ENCODE results near the gene AURKB.

AURKB gene

GRCh38 chr17:8210761-8211458, 535 bp upstream of the AURKB start:
- H3K9me3 ChIP-seq (ENCODE audit: control insufficient read depth in 2 of 2, low read length in 2 of 2): no peaks in the 10 kb centered on the region
- H3K36me3 ChIP-seq (ENCODE audit: control insufficient read depth in 2 of 2, insufficient read depth in 2 of 2, low read length in 2 of 2): no peaks in the 10 kb centered on the region
- H3K4me1 ChIP-seq (ENCODE audit: control insufficient read depth, insufficient read depth, low read length): peaks cover 13% of the 10 kb centered on the region
- no peaks in the 10 kb centered on the region for H3K27me3 ChIP-seq (ENCODE audit: control insufficient read depth in 1 of 2, insufficient read depth in 2 of 2, low read length in 2 of 2)
- peak overlapping the region; percentile 56 to 75 for H3K9ac ChIP-seq (ENCODE audit: low read length in 2 of 2)
- H3K27ac ChIP-seq (ENCODE audit: low read length): peak overlapping the region; percentile 53
- H3K4me3 ChIP-seq (ENCODE audit: low read length in 2 of 2): peak overlapping the region; percentile 72 to 77

- peaks cover 13% of the 10 kb centered on the region for H3K4me1 ChIP-seq (ENCODE audit: control insufficient read depth, insufficient read depth, low read length)
- H3K9ac ChIP-seq (ENCODE audit: low read length in 2 of 2): no peak overlapping the region
- no peak overlapping the region for H3K27ac ChIP-seq (ENCODE audit: low read length)
- no peaks in the 10 kb centered on the region for H3K36me3 ChIP-seq (ENCODE audit: control insufficient read depth in 2 of 2, insufficient read depth in 2 of 2, low read length in 2 of 2)
- no peak overlapping the region for H3K4me3 ChIP-seq (ENCODE audit: low read length in 2 of 2)
- no peaks in the 10 kb centered on the region for H3K27me3 ChIP-seq (ENCODE audit: control insufficient read depth in 1 of 2, insufficient read depth in 2 of 2, low read length in 2 of 2)
- H3K9me3 ChIP-seq (ENCODE audit: control insufficient read depth in 2 of 2, low read length in 2 of 2): no peaks in the 10 kb centered on the region
Observed at GRCh38 chr17:8206536-8206935, 3.8 kb downstream of the AURKB start.

- Histone ChIP-seq H3K27me3 (ENCODE audit: control insufficient read depth in 1 of 2, insufficient read depth in 2 of 2, low read length in 2 of 2) (no peaks in the 10 kb centered on the region), H3K4me3 (ENCODE audit: low read length in 2 of 2) (no peak overlapping the region), H3K9me3 (ENCODE audit: control insufficient read depth in 2 of 2, low read length in 2 of 2) (no peaks in the 10 kb centered on the region)
Observed at GRCh38 chr17:8204761-8205555, 5.4 kb downstream of the AURKB start.

GRCh38 chr17:8192070-8192815, 18.1 kb downstream of the AURKB start:
- Histone ChIP-seq H3K27me3 (ENCODE audit: control insufficient read depth in 1 of 2, insufficient read depth in 2 of 2, low read length in 2 of 2) (no peaks in the 10 kb centered on the region), H3K27ac (ENCODE audit: low read length) (peak overlapping the region; percentile 83), H3K9me3 (ENCODE audit: control insufficient read depth in 2 of 2, low read length in 2 of 2) (no peaks in the 10 kb centered on the region), H3K36me3 (ENCODE audit: control insufficient read depth in 2 of 2, insufficient read depth in 2 of 2, low read length in 2 of 2) (no peaks in the 10 kb centered on the region), H3K9ac (ENCODE audit: low read length in 2 of 2) (peak overlapping the region; percentile 43 to 60), H3K4me1 (ENCODE audit: control insufficient read depth, insufficient read depth, low read length) (peaks cover 44% of the 10 kb centered on the region), H3K4me3 (ENCODE audit: low read length in 2 of 2) (peak overlapping the region; percentile 47 to 64)

More at GRCh38 chr17:8204761-8205555, 5.4 kb downstream of the AURKB start:
- H3K4me1 ChIP-seq (ENCODE audit: control insufficient read depth, insufficient read depth, low read length): peaks cover 3% of the 10 kb centered on the region
- no peak overlapping the region for H3K27ac ChIP-seq (ENCODE audit: low read length)
- H3K9ac ChIP-seq (ENCODE audit: low read length in 2 of 2): no peak overlapping the region
- no peaks in the 10 kb centered on the region for H3K36me3 ChIP-seq (ENCODE audit: control insufficient read depth in 2 of 2, insufficient read depth in 2 of 2, low read length in 2 of 2)

- H3K4me1 ChIP-seq (ENCODE audit: control insufficient read depth, insufficient read depth, low read length): peaks cover 56% of the 10 kb centered on the region
- H3K9me3 ChIP-seq (ENCODE audit: control insufficient read depth in 2 of 2, low read length in 2 of 2): no peaks in the 10 kb centered on the region
- H3K36me3 ChIP-seq (ENCODE audit: control insufficient read depth in 2 of 2, insufficient read depth in 2 of 2, low read length in 2 of 2): no peaks in the 10 kb centered on the region
- peak overlapping the region; percentile 42 to 61 for H3K4me3 ChIP-seq (ENCODE audit: low read length in 2 of 2)
- H3K27me3 ChIP-seq (ENCODE audit: control insufficient read depth in 1 of 2, insufficient read depth in 2 of 2, low read length in 2 of 2): no peaks in the 10 kb centered on the region
- peak overlapping the region; percentile 87 for H3K27ac ChIP-seq (ENCODE audit: low read length)
- H3K9ac ChIP-seq (ENCODE audit: low read length in 2 of 2): no peak overlapping the region
Observed at GRCh38 chr17:8190506-8190905, 19.9 kb downstream of the AURKB start.

- Histone ChIP-seq H3K27ac (ENCODE audit: low read length) (peak within 1 kb of the TSS; percentile 87), H3K27me3 (ENCODE audit: control insufficient read depth in 1 of 2, insufficient read depth in 2 of 2, low read length in 2 of 2) (no peaks in the 10 kb centered on the region), H3K9ac (ENCODE audit: low read length in 2 of 2) (peak within 1 kb of the TSS; percentile 69 to 78), H3K9me3 (ENCODE audit: control insufficient read depth in 2 of 2, low read length in 2 of 2) (no peaks in the 10 kb centered on the region), H3K36me3 (ENCODE audit: control insufficient read depth in 2 of 2, insufficient read depth in 2 of 2, low read length in 2 of 2) (no peaks in the 10 kb centered on the region), H3K4me3 (ENCODE audit: low read length in 2 of 2) (peak within 1 kb of the TSS; percentile 64 to 97), H3K4me1 (ENCODE audit: control insufficient read depth, insufficient read depth, low read length) (peaks cover 56% of the 10 kb centered on the region)
Observed at GRCh38 chr17:8189711-8190477, 20.5 kb downstream of the AURKB start, which contains the start of gene BORCS6. Gene BORCS6, minus strand, starts transcription at chr17:8190180. Its CDS starts 40 bp downstream, at chr17:8190140.

- peak overlapping the region; percentile 87 for H3K27ac ChIP-seq (ENCODE audit: low read length)
- peak overlapping the region; percentile 64 to 97 for H3K4me3 ChIP-seq (ENCODE audit: low read length in 2 of 2)
- H3K9me3 ChIP-seq (ENCODE audit: control insufficient read depth in 2 of 2, low read length in 2 of 2): no peaks in the 10 kb centered on the region
- H3K9ac ChIP-seq (ENCODE audit: low read length in 2 of 2): peak overlapping the region; percentile 69 to 78
- H3K27me3 ChIP-seq (ENCODE audit: control insufficient read depth in 1 of 2, insufficient read depth in 2 of 2, low read length in 2 of 2): no peaks in the 10 kb centered on the region
- peaks cover 56% of the 10 kb centered on the region for H3K4me1 ChIP-seq (ENCODE audit: control insufficient read depth, insufficient read depth, low read length)
- H3K36me3 ChIP-seq (ENCODE audit: control insufficient read depth in 2 of 2, insufficient read depth in 2 of 2, low read length in 2 of 2): no peaks in the 10 kb centered on the region
Observed at GRCh38 chr17:8189041-8189710, 21.2 kb downstream of the AURKB start.

- no peaks in the 10 kb centered on the region for H3K27me3 ChIP-seq (ENCODE audit: control insufficient read depth in 1 of 2, insufficient read depth in 2 of 2, low read length in 2 of 2)
- H3K9ac ChIP-seq (ENCODE audit: low read length in 2 of 2): peak overlapping the region; percentile 69 to 78
- H3K27ac ChIP-seq (ENCODE audit: low read length): peak overlapping the region; percentile 87
- peaks cover 56% of the 10 kb centered on the region for H3K4me1 ChIP-seq (ENCODE audit: control insufficient read depth, insufficient read depth, low read length)
- no peaks in the 10 kb centered on the region for H3K36me3 ChIP-seq (ENCODE audit: control insufficient read depth in 2 of 2, insufficient read depth in 2 of 2, low read length in 2 of 2)
- no peaks in the 10 kb centered on the region for H3K9me3 ChIP-seq (ENCODE audit: control insufficient read depth in 2 of 2, low read length in 2 of 2)
- peak overlapping the region; percentile 64 to 97 for H3K4me3 ChIP-seq (ENCODE audit: low read length in 2 of 2)
Observed at GRCh38 chr17:8188263-8188839, 22.0 kb downstream of the AURKB start.

- no peaks in the 10 kb centered on the region for H3K27me3 ChIP-seq (ENCODE audit: control insufficient read depth in 1 of 2, insufficient read depth in 2 of 2, low read length in 2 of 2)
- peak overlapping the region; percentile 95 to 97 for H3K4me3 ChIP-seq (ENCODE audit: low read length in 2 of 2)
- H3K9me3 ChIP-seq (ENCODE audit: control insufficient read depth in 2 of 2, low read length in 2 of 2): no peaks in the 10 kb centered on the region
- no peaks in the 10 kb centered on the region for H3K36me3 ChIP-seq (ENCODE audit: control insufficient read depth in 2 of 2, insufficient read depth in 2 of 2, low read length in 2 of 2)
- H3K27ac ChIP-seq (ENCODE audit: low read length): peak overlapping the region; percentile 87
- H3K9ac ChIP-seq (ENCODE audit: low read length in 2 of 2): peak overlapping the region; percentile 61 to 75
- H3K4me1 ChIP-seq (ENCODE audit: control insufficient read depth, insufficient read depth, low read length): peaks cover 55% of the 10 kb centered on the region
Observed at GRCh38 chr17:8187517-8188262, 22.7 kb downstream of the AURKB start.

Data from stomach smooth muscle (tissue), 2 donors.